22Rv1 (cell line): ENCODE results near the gene C6orf132.
"Not testable (repeated sequence)": the region's sequence is repeated elsewhere in the genome, so short reads cannot be mapped to it uniquely, and the experiment has no call there.

Experiments used
- H3K27ac ChIP-seq: fragments of 450-650 bp; 2 replicates; pipeline ENCODE4 v1.5.1; 2017
- ZFX ChIP-seq: fragments of 450-650 bp; IDR thresholded peaks from 2 replicates; pipeline ENCODE4 v1.6.1; 2017; ENCODE audit warnings: antibody characterized with exemption, borderline replicate concordance
- TF ChIP-seq, protein P1 (sequence below): fragments of 450-650 bp; IDR thresholded peaks from 2 replicates; pipeline ENCODE4 v1.5.1; 2017; ENCODE audit warnings: mild to moderate bottlenecking

Gene C6orf132

DNA sequence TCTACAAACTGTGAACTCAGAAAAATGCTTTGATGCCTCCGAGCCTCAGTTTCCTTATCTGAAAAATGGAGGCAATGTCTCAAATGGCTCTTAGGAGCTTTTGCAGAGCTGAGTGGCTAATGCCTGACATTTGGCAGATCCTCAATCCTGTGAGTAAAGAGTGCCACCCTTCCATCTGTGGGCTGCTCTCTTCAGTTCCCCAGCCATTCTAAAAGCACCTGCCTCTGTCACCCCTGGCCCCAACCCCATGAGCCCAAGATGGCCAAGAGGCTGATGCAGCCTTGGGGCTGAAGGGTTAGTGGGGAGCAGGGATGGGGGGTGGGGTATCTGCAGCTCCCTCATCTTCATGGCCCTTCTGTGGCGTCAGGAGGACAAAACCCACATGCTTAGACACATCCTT is 16.2 kb upstream of the C6orf132 start:
- no peak overlapping the region for H3K27ac ChIP-seq
- TF ChIP-seq, protein P1, sequence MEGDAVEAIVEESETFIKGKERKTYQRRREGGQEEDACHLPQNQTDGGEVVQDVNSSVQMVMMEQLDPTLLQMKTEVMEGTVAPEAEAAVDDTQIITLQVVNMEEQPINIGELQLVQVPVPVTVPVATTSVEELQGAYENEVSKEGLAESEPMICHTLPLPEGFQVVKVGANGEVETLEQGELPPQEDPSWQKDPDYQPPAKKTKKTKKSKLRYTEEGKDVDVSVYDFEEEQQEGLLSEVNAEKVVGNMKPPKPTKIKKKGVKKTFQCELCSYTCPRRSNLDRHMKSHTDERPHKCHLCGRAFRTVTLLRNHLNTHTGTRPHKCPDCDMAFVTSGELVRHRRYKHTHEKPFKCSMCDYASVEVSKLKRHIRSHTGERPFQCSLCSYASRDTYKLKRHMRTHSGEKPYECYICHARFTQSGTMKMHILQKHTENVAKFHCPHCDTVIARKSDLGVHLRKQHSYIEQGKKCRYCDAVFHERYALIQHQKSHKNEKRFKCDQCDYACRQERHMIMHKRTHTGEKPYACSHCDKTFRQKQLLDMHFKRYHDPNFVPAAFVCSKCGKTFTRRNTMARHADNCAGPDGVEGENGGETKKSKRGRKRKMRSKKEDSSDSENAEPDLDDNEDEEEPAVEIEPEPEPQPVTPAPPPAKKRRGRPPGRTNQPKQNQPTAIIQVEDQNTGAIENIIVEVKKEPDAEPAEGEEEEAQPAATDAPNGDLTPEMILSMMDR, result no peak
- no peak for TF ChIP-seq ZFX

DNA sequence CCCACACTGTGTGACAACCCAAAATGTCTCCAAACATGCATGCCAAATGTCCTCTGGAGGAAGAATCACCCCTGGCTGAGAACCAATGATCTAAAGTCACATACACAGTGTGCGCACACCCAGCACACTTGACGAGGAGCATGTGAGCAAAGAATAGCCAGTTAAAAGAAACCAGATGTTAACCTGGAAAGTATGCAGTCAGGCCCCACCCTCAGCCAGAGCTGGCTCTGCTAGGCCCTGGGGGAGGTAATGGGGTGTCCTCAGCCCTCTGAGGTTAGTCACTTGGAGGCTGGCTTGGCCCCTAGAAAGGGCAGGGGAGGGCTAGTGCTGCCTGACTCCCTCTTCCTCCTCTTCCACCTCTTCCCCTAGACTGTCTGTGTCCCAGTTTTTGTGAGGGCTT is 15.6 kb upstream of the C6orf132 start:
- TF ChIP-seq, protein P1, result no peak
- no peak for TF ChIP-seq ZFX
- H3K27ac ChIP-seq, result no peak overlapping the region

DNA sequence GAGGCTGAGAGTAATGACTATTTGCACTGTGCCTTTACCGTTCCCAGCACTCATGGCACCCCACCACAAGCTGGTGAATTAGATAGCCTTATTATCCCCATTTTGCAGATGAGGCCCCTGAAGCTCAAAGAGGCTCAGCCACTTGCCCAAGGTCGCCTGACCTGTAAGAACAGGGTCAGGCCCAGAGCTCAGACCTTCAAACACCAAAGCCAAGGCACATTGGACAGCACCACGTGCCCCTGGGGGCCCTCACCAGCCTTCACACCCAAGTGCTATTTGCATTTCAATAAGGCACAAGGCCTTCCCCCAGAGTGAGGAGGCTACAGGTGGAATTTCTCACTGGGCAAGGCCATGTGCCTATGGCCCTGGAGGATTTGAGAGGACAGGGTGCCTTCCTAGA is 14.2 kb upstream of the C6orf132 start:
- no peak overlapping the region for H3K27ac ChIP-seq
- TF ChIP-seq, protein P1, result no peak
- TF ChIP-seq ZFX, result no peak

DNA sequence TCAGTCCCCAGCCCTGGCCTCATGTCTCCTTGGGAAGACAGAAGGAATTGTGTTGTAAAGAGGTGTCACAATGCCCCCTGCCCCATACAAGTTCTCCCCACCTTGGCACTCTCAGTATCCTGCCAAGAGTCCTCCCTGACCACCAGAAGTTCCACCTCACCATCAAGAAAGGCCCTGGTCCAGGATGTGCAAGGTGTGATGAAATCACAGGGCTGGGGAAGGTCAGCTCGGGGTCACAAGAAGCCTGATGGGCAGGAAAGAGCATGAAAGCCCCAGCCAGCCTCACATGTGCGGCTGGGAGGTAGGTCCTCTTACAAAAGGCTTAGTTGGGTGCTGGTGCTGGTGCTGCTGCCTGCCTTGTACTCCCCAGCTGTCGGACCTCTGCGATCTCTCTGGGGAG is 12.9 kb upstream of the C6orf132 start:
- H3K27ac ChIP-seq, result no peak overlapping the region
- no peak for TF ChIP-seq ZFX
- TF ChIP-seq, protein P1, result no peak

DNA sequence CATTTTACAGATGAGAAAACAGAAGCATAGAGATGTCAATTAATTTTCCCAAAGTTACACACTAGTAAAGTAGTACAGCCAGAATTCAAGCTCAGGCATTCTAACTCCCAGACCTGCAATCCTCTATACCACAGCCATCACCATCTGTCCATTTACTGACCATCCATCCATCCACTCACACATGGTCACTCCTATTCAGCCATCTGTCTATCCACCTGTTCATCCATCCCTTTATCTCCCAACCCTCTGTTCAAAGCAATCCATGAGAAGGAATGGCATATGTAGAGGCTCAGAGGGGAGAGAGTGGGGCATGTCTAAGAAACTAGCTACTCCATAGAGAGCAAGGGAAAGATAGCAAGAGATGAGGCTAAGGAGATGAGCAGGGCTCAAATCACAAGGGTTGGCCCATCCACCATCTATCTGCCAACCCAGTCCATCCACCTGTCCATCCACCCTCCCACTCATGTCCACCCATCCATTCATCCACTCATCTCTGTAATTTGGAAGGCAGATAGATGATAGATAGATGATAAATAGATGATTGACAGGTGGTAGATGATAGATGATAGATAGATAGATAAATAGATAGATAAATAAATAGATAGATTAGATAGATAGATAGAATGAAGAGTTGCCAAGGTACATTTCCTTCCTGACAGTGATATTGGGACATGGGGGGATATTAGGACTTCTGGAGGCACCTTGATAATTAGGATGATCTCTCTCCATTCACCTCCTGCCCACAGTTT is 12.2 kb upstream of the C6orf132 start:
- no peak for TF ChIP-seq ZFX
- TF ChIP-seq, protein P1, result no peak
- no peak overlapping the region for H3K27ac ChIP-seq

DNA sequence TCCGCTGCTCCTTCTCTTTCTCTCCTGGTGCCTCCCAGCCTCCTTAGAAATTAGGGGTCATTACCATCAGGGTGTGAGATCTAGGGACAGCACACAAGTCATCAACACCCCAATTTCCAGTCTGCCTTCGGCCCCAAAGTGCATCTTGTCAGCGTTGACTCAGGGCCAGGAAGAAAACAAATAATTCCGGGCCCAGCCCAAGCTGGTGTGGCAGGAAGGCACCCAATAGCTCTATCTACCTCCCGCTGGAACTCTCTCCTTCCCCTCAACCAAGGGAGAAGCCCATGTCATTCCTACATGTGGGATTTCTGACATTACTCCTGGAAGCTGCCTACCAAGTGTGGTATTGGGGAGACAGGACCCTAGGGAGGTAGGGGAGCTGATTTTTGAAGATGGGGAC is 11.5 kb upstream of the C6orf132 start:
- TF ChIP-seq, protein P1, result no peak
- TF ChIP-seq ZFX, result no peak

DNA sequence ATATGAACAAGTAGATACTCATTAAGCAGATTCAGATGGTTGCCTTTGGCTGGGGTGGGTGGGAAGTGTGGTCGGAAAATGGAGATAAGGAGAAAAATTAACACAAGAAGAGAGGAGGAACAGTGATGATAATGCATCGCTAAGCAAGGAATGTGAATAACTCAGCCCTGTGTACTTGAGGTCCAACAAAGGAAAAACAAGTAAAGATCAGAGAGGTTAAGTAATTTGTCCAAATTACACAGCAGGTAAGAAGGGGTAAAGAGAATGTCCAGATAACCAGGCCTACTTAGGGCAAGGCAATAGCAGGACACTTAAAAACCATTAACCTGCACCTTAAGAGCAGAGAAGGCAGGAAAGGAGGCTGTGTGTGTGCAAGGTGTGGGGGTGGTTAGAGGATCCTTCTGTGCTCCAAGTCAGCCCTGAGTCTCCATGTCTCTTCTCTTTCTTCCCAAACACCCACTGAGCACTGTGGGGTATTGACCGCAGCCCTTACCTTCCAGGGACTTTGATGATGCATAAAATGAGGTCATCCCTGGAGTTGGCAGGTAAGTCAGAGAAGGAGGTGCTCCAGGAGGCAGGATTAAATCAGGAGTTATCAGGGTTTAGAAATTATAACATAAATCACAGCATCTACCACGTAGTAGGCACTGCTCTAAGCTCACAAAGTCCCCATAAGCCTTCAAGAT is 10.3 kb upstream of the C6orf132 start:
- H3K27ac ChIP-seq, result not testable (repeated sequence)

More for the DNA sequence above, 11.5 kb upstream of the C6orf132 start:
- no peak overlapping the region for H3K27ac ChIP-seq

DNA sequence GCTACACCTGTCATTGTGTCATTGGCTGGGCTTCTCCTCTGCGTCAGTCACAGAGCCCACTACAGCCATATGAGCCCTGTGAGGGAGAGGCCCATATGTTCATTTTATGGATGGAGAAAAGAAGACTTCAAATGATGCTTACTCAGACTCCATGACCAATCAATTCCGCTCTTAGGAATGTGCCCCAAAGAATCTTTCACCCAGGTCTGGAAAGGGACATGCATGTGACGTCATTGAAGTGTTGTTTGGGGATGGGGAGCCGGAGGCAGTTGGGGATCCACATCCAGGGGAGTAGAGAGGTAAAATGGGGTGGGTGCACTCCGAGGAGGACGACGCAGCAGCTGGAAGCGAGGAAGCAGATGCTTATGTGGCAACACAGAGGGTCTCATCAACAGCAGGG is 9.6 kb upstream of the C6orf132 start:
- no peak for TF ChIP-seq ZFX
- TF ChIP-seq, protein P1, result no peak
- no peak overlapping the region for H3K27ac ChIP-seq
